GM12873 (cell line): ENCODE data around the gene YAF2.

Experiments
- TF ChIP-seq, protein P1 (sequence below): IDR thresholded peaks from 2 replicates; pipeline ENCODE4 v1.5.1; 2012; ENCODE audit warnings: low read depth, mild to moderate bottlenecking, moderate library complexity, low read length, control low read depth; ENCODE audit not compliant: insufficient read depth; ENCODE audit errors: missing control alignments

YAF2 gene

DNA sequence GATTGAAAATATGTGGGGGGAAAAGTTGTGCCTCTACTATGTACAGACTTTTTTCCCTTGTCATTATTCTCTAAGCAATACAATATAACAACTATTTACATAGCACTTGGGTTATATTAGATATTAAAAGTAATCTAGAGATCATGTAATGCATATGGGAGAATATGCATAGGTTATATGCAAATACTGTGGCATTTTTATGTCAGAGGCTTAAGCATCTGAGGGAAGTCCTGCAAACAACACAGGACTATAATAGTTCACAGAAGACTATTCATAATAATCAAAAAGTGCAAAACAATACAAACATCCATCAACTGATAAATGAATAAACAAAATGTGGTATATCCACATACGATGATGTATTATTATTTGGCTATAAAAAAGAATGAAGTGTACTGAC lies 33.7 kb downstream of the YAF2 start:
- TF ChIP-seq, protein P1, sequence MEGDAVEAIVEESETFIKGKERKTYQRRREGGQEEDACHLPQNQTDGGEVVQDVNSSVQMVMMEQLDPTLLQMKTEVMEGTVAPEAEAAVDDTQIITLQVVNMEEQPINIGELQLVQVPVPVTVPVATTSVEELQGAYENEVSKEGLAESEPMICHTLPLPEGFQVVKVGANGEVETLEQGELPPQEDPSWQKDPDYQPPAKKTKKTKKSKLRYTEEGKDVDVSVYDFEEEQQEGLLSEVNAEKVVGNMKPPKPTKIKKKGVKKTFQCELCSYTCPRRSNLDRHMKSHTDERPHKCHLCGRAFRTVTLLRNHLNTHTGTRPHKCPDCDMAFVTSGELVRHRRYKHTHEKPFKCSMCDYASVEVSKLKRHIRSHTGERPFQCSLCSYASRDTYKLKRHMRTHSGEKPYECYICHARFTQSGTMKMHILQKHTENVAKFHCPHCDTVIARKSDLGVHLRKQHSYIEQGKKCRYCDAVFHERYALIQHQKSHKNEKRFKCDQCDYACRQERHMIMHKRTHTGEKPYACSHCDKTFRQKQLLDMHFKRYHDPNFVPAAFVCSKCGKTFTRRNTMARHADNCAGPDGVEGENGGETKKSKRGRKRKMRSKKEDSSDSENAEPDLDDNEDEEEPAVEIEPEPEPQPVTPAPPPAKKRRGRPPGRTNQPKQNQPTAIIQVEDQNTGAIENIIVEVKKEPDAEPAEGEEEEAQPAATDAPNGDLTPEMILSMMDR: no peak

DNA sequence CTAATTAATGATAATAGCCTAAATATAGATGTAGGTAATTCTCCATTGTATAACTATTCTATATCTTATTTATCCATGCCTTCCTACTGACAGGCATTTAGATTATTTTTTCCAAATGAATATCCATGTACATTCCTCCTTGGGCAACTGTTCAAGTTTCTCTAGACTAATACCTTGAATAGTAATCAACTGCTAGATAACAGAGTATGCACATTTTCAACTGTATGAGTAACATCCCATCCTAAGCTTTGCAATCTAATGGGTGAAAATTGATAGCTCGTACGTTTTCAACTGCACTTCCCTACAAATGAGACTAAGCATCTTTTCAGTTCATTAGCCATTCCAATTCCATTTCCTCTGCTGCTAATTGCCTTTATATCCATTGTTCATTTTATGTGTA lies 37.0 kb downstream of the YAF2 start:
- TF ChIP-seq, protein P1: no peak

DNA sequence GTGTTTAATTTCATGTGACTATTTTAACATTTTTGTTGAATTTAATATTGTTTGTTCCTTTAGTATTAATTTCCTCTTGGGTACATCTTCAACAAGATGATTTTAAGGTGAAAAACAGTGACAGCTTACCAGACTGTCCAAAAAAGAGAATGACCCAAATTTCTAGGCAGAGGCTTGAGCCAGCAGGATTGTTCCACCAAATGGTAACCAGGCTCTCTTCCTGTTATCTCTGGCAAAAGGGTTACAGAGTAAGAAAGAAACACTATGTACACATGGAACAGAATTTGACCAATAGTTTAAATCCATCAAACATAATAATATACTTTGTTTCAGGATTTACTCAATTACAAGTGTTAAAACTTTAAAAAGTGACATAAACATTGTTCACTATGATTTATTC lies 39.0 kb downstream of the YAF2 start:
- TF ChIP-seq, protein P1: no peak

DNA sequence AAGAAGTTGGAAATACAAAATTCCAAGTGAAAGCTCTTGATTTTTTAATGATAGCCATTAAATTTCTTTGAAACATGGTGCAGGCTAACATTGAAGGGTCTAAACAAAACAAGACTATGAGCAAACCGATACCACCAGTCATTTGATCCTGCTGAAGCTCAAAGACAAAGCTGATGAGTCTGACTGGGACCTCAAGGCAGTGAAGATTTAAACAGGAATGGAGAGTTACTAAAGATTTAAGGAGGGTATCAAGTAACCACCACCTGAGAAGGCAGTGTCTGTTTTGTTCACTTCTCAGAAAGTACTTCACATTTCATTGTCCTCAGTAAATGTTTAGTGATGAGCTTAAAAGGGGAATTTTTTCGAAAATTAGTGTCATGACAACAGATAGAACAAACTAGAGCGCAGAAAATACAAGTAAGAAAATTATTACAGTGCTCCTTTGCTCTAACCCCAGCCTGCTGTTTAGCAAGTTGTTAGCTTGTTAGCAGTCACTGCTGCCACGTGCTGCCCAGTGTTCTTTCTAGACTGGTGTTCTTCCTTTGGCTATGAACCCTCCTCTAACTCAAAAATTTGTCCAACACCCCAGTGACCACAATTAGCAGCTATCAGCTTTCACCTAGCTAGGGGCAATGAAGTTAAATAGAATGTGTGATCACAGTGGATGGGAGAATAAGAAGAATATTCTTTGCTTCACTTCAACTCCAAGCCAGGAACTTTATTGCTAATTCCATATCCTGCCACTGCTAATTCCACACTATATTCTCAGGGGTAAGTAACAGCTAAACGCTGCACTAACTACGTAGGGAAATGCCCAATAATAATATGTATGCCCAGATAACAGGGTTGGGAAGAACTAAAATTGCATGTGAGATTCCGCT lies 41.1 kb downstream of the YAF2 start:
- TF ChIP-seq, protein P1: no peak

DNA sequence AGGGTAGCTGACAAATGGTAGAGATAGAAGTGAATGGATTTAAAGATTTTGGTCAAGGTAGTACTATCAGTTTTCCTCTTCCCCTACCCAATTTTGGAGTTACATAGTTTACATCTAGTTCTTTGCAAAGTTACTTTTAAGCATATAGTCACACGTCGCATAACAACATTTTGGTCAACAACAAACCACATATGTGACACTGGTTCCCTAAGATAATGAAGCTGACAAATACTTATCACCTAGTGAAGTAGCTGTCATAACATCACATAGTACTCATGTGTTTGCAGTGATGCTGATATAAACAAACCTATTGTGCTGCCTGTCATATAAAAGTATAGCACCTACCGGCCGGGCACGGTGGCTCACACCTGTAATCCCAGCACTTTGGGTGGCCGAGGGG lies 45.4 kb downstream of the YAF2 start:
- TF ChIP-seq, protein P1: no peak

DNA sequence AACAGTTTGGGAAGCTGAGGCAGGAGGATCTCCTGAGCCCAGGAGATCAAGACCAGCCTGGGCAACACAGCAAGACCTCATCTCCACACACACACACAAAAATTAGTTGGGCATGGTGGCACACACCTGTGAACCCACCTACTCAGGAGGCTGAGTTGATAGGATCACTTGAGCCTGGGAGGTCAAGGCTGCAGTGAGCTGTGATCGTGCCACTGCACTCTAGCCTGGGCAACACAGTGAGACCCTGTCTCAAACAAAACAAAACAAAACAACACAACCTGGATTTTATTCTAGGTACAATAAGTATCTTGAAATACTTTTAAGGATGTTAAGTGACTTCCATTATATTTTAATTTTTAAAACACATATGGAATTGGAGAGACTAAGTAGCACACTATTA lies 45.8 kb downstream of the YAF2 start:
- TF ChIP-seq, protein P1: no peak

DNA sequence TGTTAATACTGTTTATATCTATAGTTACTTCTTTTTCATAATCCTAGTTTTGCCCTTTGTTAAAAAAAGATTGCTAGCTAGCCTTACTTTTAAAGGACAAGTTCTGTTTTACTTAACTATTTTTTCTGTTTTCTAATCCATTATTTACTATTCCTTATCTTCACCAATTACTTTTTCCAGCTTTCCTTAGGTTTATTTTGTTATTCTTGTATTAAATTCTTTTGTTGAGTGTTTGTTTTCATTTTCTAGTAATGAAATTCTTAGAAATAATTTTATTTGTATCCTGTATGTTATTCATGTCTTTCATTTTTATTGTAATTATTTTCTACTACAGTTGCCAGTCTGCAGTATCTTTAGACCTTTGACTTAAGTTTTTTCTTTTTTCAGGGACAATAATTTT lies 47.7 kb downstream of the YAF2 start:
- TF ChIP-seq, protein P1: no peak
